GM13976 (cell line): ENCODE data around the gene VIM.

Experiments
- DNase-seq: peaks from one replicate; pipeline ENCODE4 v3.0.0; 2012; ENCODE audit warnings: low spot score
- in situ Hi-C: fragments of 300-500 bp; cut with MboI; formaldehyde crosslinking; loops from one replicate; pipeline ENCODE4 v1.12.0; 2022; ENCODE audit warnings: low sequenced_read_pairs, mixed read lengths, inconsistent platforms; ENCODE audit not compliant: unreplicated experiment
- TF ChIP-seq, protein P1 (sequence below): IDR thresholded peaks from 2 replicates; pipeline ENCODE4 v1.5.1; 2012; ENCODE audit warnings: borderline replicate concordance, mild to moderate bottlenecking; ENCODE audit not compliant: insufficient read depth; ENCODE audit errors: extremely low read depth, missing control alignments, control extremely low read depth

VIM gene

DNA sequence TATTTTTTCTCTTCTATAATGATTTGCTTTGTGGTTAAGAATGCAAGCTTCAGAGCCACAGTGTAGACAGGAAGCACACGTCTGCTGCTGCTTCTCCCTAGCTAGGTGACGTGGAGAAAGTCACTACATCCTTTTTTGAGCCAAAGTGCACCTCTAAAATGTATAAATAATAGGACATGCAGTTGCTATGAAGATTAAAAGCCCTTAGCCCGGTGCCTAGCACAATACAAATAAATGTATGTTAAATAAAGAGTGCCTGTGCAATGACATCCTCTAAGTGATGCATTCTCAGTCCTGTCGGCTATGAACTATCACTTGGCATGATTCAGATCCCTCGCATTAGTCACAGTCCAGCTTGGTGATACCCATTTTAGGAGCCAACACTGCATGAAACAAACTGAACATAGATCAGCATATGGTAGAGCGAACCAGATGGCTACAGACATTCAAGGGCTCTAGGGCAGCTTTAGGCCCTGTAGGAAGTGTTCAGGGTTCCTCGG lies 21.8 kb upstream of the VIM start:
- in situ Hi-C loops, result no loop called here
- no peak for DNase-seq
- TF ChIP-seq, protein P1, sequence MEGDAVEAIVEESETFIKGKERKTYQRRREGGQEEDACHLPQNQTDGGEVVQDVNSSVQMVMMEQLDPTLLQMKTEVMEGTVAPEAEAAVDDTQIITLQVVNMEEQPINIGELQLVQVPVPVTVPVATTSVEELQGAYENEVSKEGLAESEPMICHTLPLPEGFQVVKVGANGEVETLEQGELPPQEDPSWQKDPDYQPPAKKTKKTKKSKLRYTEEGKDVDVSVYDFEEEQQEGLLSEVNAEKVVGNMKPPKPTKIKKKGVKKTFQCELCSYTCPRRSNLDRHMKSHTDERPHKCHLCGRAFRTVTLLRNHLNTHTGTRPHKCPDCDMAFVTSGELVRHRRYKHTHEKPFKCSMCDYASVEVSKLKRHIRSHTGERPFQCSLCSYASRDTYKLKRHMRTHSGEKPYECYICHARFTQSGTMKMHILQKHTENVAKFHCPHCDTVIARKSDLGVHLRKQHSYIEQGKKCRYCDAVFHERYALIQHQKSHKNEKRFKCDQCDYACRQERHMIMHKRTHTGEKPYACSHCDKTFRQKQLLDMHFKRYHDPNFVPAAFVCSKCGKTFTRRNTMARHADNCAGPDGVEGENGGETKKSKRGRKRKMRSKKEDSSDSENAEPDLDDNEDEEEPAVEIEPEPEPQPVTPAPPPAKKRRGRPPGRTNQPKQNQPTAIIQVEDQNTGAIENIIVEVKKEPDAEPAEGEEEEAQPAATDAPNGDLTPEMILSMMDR, result no peak

DNA sequence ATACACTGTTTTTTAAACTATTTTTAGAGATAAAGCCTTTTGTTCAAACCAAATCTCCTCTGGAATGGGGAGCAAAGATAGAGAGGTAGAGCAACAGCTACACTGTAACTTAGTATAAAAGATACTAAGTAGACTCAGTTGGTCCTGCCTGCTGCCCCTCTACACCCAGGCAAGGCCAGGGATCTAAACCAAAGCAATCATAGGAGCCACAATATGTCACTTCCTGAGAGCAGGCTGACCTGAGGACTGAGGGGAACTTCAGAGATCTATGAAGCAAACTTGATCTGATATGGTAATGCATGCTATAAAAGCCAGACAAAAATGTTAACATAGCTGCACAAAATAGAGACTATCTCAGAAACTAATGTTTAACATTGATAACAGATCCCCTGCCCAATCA lies 19.6 kb upstream of the VIM start:
- in situ Hi-C loops, result no loop called here
- no peak for DNase-seq

DNA sequence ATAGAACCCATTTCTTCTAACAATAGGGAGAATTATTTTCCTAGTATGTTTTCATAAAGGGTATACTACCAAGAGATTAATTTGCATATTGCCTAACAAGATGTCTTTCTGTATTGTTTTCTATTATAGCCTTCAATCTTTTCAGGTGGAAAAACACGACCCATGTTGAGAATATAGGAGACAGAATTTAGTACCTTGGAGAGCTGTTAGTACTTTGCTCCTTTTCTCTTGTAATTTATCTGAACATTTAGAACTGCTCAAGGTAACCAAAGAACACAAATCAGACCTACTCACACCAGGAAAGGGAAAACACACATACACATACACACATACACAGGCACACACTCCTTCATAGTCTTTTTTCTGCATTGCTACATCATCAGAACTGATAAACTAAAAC lies 18.7 kb upstream of the VIM start:
- in situ Hi-C loops, result no loop called here
- DNase-seq, result no peak

More for the DNA sequence above, 19.6 kb upstream of the VIM start:
- TF ChIP-seq, protein P1, result no peak

DNA sequence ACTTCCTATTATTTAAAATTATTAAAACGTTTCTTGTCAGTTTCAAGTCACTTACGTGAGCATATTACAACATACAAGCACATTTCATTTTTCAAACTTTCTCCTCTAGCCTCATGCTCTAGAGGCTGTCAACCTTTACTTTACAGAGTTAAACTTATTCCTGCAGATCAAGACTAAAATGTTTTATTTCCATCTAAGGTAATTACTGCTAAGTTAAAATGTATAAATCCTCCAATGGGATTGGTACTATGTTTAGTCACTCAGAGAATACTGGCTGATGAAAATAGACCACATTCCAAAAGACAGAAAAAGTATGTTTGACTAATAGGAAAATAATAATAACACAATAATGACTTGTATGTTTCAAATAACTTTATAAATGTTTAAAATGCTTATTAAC lies 18.2 kb upstream of the VIM start:
- in situ Hi-C loops, result no loop called here
- DNase-seq, result no peak
- TF ChIP-seq, protein P1, result no peak

More for the DNA sequence above, 18.7 kb upstream of the VIM start:
- TF ChIP-seq, protein P1, result no peak

DNA sequence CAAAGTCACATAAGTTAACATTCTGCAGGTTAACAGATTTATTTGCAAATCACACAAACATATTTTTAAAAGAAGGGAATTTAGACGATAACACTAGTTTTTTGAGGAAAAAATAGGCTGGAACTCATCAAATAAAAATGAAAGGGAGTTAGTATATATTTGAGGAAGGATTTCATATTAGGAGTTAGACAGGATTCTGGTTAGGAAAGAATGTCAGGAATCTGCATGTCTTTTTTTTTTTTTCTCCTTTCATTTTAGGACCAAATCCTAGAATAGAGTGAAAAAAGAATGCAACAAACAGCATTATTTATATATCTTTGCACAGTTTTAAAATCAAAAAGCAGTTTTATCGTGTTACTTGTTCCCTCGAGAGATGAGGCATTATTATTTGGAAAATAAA lies 17.7 kb upstream of the VIM start:
- TF ChIP-seq, protein P1, result no peak
- DNase-seq, result no peak
- in situ Hi-C loops, result no loop called here

DNA sequence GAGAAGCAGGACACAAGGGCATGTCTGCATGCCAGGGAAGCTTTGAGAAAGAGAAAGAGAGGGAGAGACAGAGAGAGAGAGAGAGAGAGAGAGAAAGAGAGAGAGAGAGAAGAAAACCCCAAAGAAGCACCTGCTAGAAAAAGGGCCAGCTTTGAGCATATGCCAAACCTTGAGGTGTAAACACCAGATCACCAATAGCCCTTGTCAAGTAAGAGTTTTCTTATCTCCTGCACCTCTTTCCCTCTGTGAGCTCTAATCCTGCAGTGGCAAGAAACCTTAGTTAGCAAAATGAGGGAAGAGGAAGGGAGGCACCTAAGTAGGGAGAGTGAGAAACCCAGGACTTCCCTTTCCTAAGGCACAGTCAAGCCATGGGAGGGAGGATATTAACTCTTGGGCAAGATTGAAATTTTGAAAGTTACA lies 15.2 kb upstream of the VIM start:
- DNase-seq, result no peak
- in situ Hi-C loops, result no loop called here
- TF ChIP-seq, protein P1, result no peak

DNA sequence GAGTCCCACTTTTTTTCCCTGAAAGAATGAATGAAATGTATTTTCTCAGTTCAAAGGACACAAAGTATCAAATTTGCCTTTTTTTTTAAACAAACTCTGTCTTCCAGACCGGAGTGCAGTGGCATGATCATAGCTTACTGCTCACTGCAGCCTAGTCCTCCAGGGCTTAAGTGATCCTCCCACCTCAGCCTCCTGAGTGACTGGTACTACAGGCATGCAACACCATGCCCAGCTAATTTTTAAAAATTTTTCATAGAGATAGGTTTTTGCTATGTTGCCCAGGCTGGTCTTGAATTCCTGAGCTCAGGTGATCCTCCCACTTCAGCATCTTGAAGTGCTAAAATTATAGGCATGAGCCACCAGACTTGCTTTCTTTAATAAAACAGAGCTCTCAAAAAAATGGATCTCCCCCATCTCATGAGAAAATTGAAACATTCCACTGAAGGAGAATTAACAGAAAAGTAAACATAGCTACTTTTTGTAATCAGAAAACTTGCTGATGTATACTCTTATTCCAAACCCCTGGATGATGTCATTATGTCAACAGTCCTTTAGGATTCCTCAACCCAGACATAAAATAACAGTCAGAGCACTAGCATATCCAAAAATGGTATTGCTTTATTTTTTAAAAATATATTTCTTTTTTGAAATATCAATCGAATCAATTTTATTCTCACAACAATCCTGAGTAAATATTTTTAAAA lies 14.2 kb upstream of the VIM start:
- in situ Hi-C loops, result no loop called here
- no peak for DNase-seq
- TF ChIP-seq, protein P1, result no peak
